GM23248 (cell line): ENCODE measurements around the gene TWF2. TPM values are rescaled to one million over a fixed set of nuclear protein-coding genes. Genes with fewer than 3 reads are reported as not detected.

Experiments
- DNase-seq: peaks from one replicate; pipeline ENCODE4 v3.0.0-alpha.2; 2015
- H2AFZ ChIP-seq: fragments of 200-600 bp; sonication (generic); 2 replicates; pipeline ENCODE4 v1.6.1; 2016; ENCODE audit warnings: antibody characterized with exemption
- H3F3A ChIP-seq: fragments of 200-600 bp; sonication (generic); 2 replicates; pipeline ENCODE4 v1.6.1; 2016; ENCODE audit warnings: mild to moderate bottlenecking, antibody characterized with exemption, mixed run types; ENCODE audit not compliant: insufficient read depth
- H3K27ac ChIP-seq: fragments of 200-600 bp; sonication (generic); 2 replicates; pipeline ENCODE4 v1.5.1; 2016; ENCODE audit warnings: mild to moderate bottlenecking
- H3K27me3 ChIP-seq: fragments of 200-600 bp; sonication (generic); replicated peaks from 2 replicates; pipeline ENCODE4 v1.6.1; 2016; ENCODE audit warnings: mild to moderate bottlenecking; ENCODE audit not compliant: insufficient read depth
- H3K36me3 ChIP-seq: fragments of 200-600 bp; sonication (generic); 2 replicates; pipeline ENCODE4 v1.6.1; 2016; ENCODE audit warnings: low read depth, mild to moderate bottlenecking
- H3K4me1 ChIP-seq: fragments of 200-600 bp; sonication (generic); 2 replicates; pipeline ENCODE4 v1.6.1; 2016; ENCODE audit warnings: mild to moderate bottlenecking; ENCODE audit not compliant: insufficient read depth
- H3K4me2 ChIP-seq: fragments of 200-600 bp; sonication (generic); one replicate; pipeline ENCODE4 v1.6.1; 2016; ENCODE audit warnings: mild to moderate bottlenecking; ENCODE audit not compliant: unreplicated experiment
- H3K4me3 ChIP-seq: fragments of 200-600 bp; sonication (generic); 2 replicates; pipeline ENCODE4 v1.5.1; 2016; ENCODE audit warnings: mild to moderate bottlenecking
- H3K79me2 ChIP-seq: fragments of 200-600 bp; sonication (generic); 2 replicates; pipeline ENCODE4 v1.6.1; 2016; ENCODE audit warnings: mild to moderate bottlenecking; ENCODE audit not compliant: insufficient read depth
- H3K9ac ChIP-seq: fragments of 200-600 bp; sonication (generic); 2 replicates; pipeline ENCODE4 v1.6.1; 2016; ENCODE audit warnings: mild to moderate bottlenecking
- H3K9me2 ChIP-seq: fragments of 200-600 bp; sonication (generic); 2 replicates; pipeline ENCODE4 v1.6.1; 2016; ENCODE audit warnings: mixed run types, mild to moderate bottlenecking, moderate library complexity; ENCODE audit not compliant: insufficient read depth
- H3K9me3 ChIP-seq: fragments of 200-600 bp; sonication (generic); one replicate; pipeline ENCODE4 v1.6.1; 2017; ENCODE audit warnings: low read depth
- H4K20me1 ChIP-seq: fragments of 200-600 bp; sonication (generic); 2 replicates; pipeline ENCODE4 v1.6.0; 2016; ENCODE audit not compliant: insufficient read depth
- EZH2 ChIP-seq: fragments of 200-600 bp; sonication (generic); IDR thresholded peaks from 2 replicates; pipeline ENCODE4 v1.6.1; 2018; ENCODE audit warnings: antibody characterized with exemption, mild to moderate bottlenecking; ENCODE audit not compliant: insufficient read depth, poor library complexity, severe bottlenecking
- EZH2phosphoT487 ChIP-seq: fragments of 200-600 bp; sonication (generic); IDR thresholded peaks from 2 replicates; pipeline ENCODE4 v1.6.1; 2018; ENCODE audit warnings: antibody characterized with exemption, moderate library complexity, mild to moderate bottlenecking, low read depth; ENCODE audit not compliant: insufficient read depth
- WGBS, 2 experiments: methylation state at CpG; one replicate each; pipeline ENCODE4 v1.1.6; 2015 to 2017; ENCODE audit warnings: low lambda C conversion rate in 2 of 2, low coverage in 1 of 2; ENCODE audit errors: missing lambda C conversion rate in 2 of 2; 5-methylcytosine and 5-hydroxymethylcytosine counted together
- in situ Hi-C: fragments of 300-500 bp; cut with MboI; formaldehyde crosslinking; loops from 2 replicates; pipeline ENCODE4 v1.15.0; 2020
- polyA plus RNA-seq: library from polyadenylated mRNA; unstranded; fragments of >200 nt; fragmentation: Nextera tagmentation; extraction: Ambion mirVana; gene quantifications from 2 replicates; pipeline ENCODE4 v1.2.1, GENCODE V29; 2016
- total RNA-seq: library from RNA; depleted of rRNA; stranded (reverse); fragments of >200 nt; shearing (Covaris generic); gene quantifications from 2 replicates; pipeline ENCODE4 v1.2.3, GENCODE V29; 2014

Gene TWF2
- total and polyA plus RNA-seq, 2 experiments from 2014 or later = 95.1 to 137 TPM

DNA sequence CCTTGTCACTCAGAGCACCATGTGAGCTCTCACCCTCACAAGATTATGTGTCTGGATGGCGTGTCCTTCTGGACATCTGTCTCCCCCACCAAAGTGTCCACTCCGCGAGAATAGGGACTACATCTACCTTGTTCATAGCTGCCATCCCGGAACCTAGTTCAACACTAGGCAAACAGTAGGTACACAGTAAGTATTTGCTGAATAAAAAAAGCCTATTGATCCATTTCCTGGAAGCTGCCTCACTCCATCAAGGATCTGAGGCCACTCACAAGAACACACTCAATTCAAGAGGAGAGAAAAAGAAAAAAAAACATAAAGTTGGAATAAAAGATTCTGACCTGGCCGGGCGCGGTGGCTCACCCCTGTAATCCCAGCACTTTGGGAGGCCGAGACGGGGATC, 52.2 kb downstream of the TWF2 start:
- in situ Hi-C loops = no loop called here
- Histone ChIP-seq H3F3A (no peaks in the 10 kb centered on the region), H4K20me1 (no peaks in the 10 kb centered on the region), H3K27me3 (no peaks in the 10 kb centered on the region), H3K4me3 (no peak overlapping the region), H3K9me3 (no peaks in the 10 kb centered on the region), H3K36me3 (no peaks in the 10 kb centered on the region), H3K27ac (no peak overlapping the region), H3K9me2 (no peaks in the 10 kb centered on the region), H3K9ac (no peak overlapping the region), H3K4me2 (no peak overlapping the region), H3K79me2 (no peaks in the 10 kb centered on the region), H3K4me1 (peaks cover 11% of the 10 kb centered on the region), H2AFZ (no peak overlapping the region)
- DNase-seq = no peak
- 89 to 92% methylated on average over 9 of the region's 9 CpGs for WGBS, 2 experiments
- TF ChIP-seq EZH2phosphoT487 (no peak), EZH2 (no peak)

DNA sequence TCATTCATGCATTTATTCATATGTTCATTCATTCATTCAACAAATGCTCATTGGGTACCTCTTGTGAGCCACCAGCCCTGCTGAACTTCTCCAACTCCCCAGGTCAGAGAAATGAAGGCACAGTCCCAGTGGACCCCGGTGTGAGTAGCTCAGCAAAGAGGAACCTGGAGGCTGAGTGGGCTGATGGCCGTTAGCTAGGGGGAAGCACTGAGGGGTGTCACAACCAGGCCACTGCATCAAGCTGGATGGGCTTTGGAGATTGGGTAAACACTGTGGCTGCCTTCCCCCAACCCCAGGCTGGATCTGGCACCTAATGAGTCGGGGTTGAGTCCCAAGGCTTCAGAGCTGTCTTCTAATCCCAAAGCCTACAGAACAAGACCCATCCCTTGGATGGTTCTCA, 53.1 kb downstream of the TWF2 start:
- in situ Hi-C loops = no loop called here
- Histone ChIP-seq H3K27me3 (no peaks in the 10 kb centered on the region), H3K79me2 (no peaks in the 10 kb centered on the region), H3K4me1 (peaks cover 11% of the 10 kb centered on the region), H3K4me2 (no peak overlapping the region), H3K9me2 (no peaks in the 10 kb centered on the region), H3K36me3 (no peaks in the 10 kb centered on the region), H3K9me3 (no peaks in the 10 kb centered on the region), H4K20me1 (no peaks in the 10 kb centered on the region), H3K4me3 (no peak overlapping the region), H3K9ac (no peak overlapping the region), H3F3A (0 out of 2 replicates have a peak, but pooled peaks cover 7% of the 10 kb centered on the region), H3K27ac (no peak overlapping the region), H2AFZ (no peak overlapping the region)
- 56 to 85% methylated on average over 3 of the region's 3 CpGs for WGBS, 2 experiments
- TF ChIP-seq EZH2 (no peak), EZH2phosphoT487 (no peak)
- DNase-seq = no peak

- H3K9me2 ChIP-seq = no peaks in the 10 kb centered on the region
- no peak for TF ChIP-seq EZH2phosphoT487
- no peak for TF ChIP-seq EZH2
- H3K27me3 ChIP-seq = no peaks in the 10 kb centered on the region
- H3K79me2 ChIP-seq = no peaks in the 10 kb centered on the region
- no peak for DNase-seq
- WGBS, 2 experiments = 89 to 95% methylated on average over 6 of the region's 6 CpGs
- no peak overlapping the region for H3K4me3 ChIP-seq
- H4K20me1 ChIP-seq = no peaks in the 10 kb centered on the region
- H3F3A ChIP-seq = 0 out of 2 replicates have a peak, but pooled peaks cover 7% of the 10 kb centered on the region
- no peak overlapping the region for H3K4me2 ChIP-seq
- H3K27ac ChIP-seq = no peak overlapping the region
- peaks cover 6% of the 10 kb centered on the region for H3K4me1 ChIP-seq
- no peaks in the 10 kb centered on the region for H3K9me3 ChIP-seq
- no peaks in the 10 kb centered on the region for H3K36me3 ChIP-seq
- in situ Hi-C loops = no loop called here
- no peak overlapping the region for H3K9ac ChIP-seq
- no peak overlapping the region for H2AFZ ChIP-seq
Observed at GRCh38 chr3:52185311-52185710, 53.6 kb downstream of the TWF2 start.

- Histone ChIP-seq H3K4me1 (no peaks in the 10 kb centered on the region; the same call in 1 of the 2 replicates), H3K9me2 (no peaks in the 10 kb centered on the region), H4K20me1 (no peaks in the 10 kb centered on the region), H3K79me2 (no peaks in the 10 kb centered on the region), H3F3A (0 out of 2 replicates have a peak, but pooled peaks cover 7% of the 10 kb centered on the region), H3K9me3 (no peaks in the 10 kb centered on the region), H3K27me3 (no peaks in the 10 kb centered on the region), H3K36me3 (no peaks in the 10 kb centered on the region), H2AFZ (no peak overlapping the region), H3K27ac (no peak overlapping the region), H3K9ac (no peak overlapping the region), H3K4me3 (no peak overlapping the region), H3K4me2 (no peak overlapping the region)
- in situ Hi-C loops = no loop called here
- WGBS, 2 experiments = 78 to 83% methylated on average over 8 of the region's 8 CpGs
- no peak for DNase-seq
- TF ChIP-seq EZH2 (no peak), EZH2phosphoT487 (no peak)
Observed at GRCh38 chr3:52184690-52185089, 54.3 kb downstream of the TWF2 start.
